Prostate gland (tissue), 2 donors: ENCODE data around the gene MTA1. TPM values are rescaled to one million over a fixed set of nuclear protein-coding genes. Genes with fewer than 3 reads are reported as not detected.

Experiments
- DNase-seq: peaks from one replicate; pipeline ENCODE4 v3.0.0-alpha.2; 2019; ENCODE audit warnings: low spot score
- H3K27ac ChIP-seq, 2 donors: fragments of 200-600 bp; sonication (generic); 2 replicates each; pipeline ENCODE4 v1.5.1; 2017 to 2019
- H3K27me3 ChIP-seq: fragments of 200-600 bp; sonication (generic); replicated peaks from 2 replicates; pipeline ENCODE4 v1.5.1; 2019; ENCODE audit not compliant: insufficient read depth
- H3K36me3 ChIP-seq, 2 donors: fragments of 200-600 bp; sonication (generic); 1 replicate in 1 of 2; 2 replicates in 1 of 2; pipeline versions ENCODE4 v1.5.1 to v1.8.1; 2017 to 2019
- H3K4me1 ChIP-seq: fragments of 200-600 bp; sonication (generic); replicated peaks from 2 replicates; pipeline ENCODE4 v1.5.1; 2019
- H3K4me3 ChIP-seq, 2 donors: fragments of 200-600 bp; sonication (generic); 2 replicates each; pipeline ENCODE4 v1.5.1; 2017 to 2019
- H3K9me3 ChIP-seq: fragments of 200-600 bp; sonication (generic); 2 replicates; pipeline ENCODE4 v1.5.1; 2017
- CTCF ChIP-seq, 4 experiments: fragments of 200-600 bp in 2 of 4; fragments of 450-650 bp in 2 of 4; sonication (generic) in 2 of 4; IDR thresholded peaks; 1 replicate in 3 of 4; 2 replicates in 1 of 4; pipeline ENCODE4 v1.5.1; 2016 to 2019; ENCODE audit warnings: antibody characterized with exemption in 4 of 4, mild to moderate bottlenecking in 2 of 4, moderate library complexity in 2 of 4
- POLR2A ChIP-seq: fragments of 450-650 bp; IDR thresholded peaks from one replicate; pipeline ENCODE4 v1.6.1; 2016; ENCODE audit warnings: antibody characterized with exemption, mild to moderate bottlenecking
- POLR2AphosphoS5 ChIP-seq: sonication (generic); formaldehyde crosslinking; IDR thresholded peaks from one replicate; pipeline ENCODE4 v1.6.1; 2017; ENCODE audit warnings: antibody characterized with exemption
- WGBS: methylation state at CpG from one replicate; pipeline ENCODE4 v1.1.5; 2018; 5-methylcytosine and 5-hydroxymethylcytosine counted together
- intact Hi-C: fragments of 100-400 bp; cut with DNase I; formaldehyde crosslinking; loops from one replicate; pipeline ENCODE4 v1.14.2; 2022
- total RNA-seq, 2 donors: library from RNA; depleted of rRNA; stranded (reverse); fragments of >200 nt; gene quantifications; one replicate each; pipeline ENCODE4 v1.1.0, GENCODE V29; 2016

MTA1 gene
- total RNA-seq, 2 donors from 2014 or later: 58.9 to 155 TPM

DNA sequence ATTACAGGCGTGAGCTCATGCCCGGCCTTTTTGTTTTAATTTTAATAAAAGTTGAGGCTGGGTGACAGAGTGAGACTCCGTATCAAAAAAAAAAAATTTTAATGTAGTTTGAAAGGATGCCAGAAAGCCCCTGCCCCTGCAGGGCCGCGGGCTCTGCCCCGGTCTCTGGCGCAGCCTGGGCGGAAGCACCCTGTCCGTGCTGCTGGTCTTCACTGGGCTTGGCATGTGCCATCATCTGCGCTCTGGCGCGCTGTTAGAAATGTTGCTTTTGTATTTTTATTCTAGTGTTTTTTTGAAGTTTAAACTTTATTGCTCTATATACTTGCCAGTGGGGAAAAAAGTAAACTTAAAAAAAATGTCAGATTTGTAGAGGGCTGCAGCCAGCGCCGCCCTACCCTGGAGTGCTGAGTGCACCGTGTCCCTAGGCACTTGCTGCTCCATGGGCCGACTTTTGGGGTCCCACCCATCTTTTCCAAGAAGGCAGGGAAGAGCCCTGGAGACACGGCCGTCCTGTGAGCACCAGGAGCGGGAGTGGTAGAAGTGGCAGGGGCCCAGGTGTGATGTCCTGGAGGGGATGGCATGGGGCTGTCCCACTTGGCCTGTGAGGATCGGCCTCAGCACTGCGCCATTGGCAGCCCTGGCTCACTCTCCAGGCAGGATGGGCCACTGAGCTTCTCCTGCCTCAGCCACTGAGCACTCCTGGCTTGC is 4.0 kb downstream of the MTA1 start:
- no peaks in the 10 kb centered on the region for H3K36me3 ChIP-seq
- no peak for DNase-seq
- H3K4me1 ChIP-seq: peaks cover 9% of the 10 kb centered on the region
- 69% methylated on average over 21 of the region's 21 CpGs for WGBS
- no peaks in the 10 kb centered on the region for H3K9me3 ChIP-seq
- H3K4me3 ChIP-seq: no peak overlapping the region
- TF ChIP-seq CTCF (IDR thresholded peaks at IDR 0.05) (no peak), POLR2AphosphoS5 (no peak), POLR2A (no peak)
- no peaks in the 10 kb centered on the region for H3K27me3 ChIP-seq
- H3K27ac ChIP-seq: no peak overlapping the region
- intact Hi-C loops: no loop called here

DNA sequence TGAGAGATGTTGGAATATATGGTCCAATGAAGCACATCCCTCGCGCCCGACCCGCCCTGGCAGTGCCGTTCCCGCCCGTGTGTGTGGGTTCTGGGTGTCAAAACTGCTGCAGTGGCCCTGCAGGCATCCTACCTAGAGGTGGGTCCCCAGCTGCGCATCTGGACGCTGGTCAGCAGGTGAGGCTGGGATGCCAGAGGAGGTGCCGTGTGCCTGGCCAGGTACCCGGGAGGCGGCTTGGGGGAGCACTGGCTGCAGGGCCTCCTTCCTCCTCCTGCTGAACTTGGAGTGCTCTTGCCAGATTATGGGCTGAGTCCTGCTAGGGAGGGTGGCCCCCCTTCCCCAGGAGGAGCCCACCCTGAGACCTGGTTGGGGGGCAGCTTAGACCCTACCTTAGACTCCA is 5.2 kb downstream of the MTA1 start:
- TF ChIP-seq POLR2AphosphoS5 (no peak), CTCF (IDR thresholded peaks at IDR 0.05) (no peak), POLR2A (no peak)
- Histone ChIP-seq H3K9me3 (no peaks in the 10 kb centered on the region), H3K36me3 (no peaks in the 10 kb centered on the region), H3K4me3 (no peak overlapping the region), H3K4me1 (peaks cover 9% of the 10 kb centered on the region), H3K27me3 (no peaks in the 10 kb centered on the region), H3K27ac (no peak overlapping the region)
- no peak for DNase-seq
- 94% methylated on average over 12 of the region's 12 CpGs for WGBS
- intact Hi-C loops: no loop called here

GRCh38 chr14:105425823-105426247 is 6.2 kb downstream of the MTA1 start:
- 94% methylated on average over 20 of the region's 23 CpGs for WGBS
- Histone ChIP-seq H3K27me3 (no peaks in the 10 kb centered on the region), H3K4me3 (no peak overlapping the region), H3K9me3 (no peaks in the 10 kb centered on the region), H3K36me3 (no peaks in the 10 kb centered on the region), H3K27ac (no peak overlapping the region), H3K4me1 (peaks cover 9% of the 10 kb centered on the region)
- intact Hi-C loops: no loop called here
- TF ChIP-seq POLR2AphosphoS5 (no peak), CTCF (IDR thresholded peaks at IDR 0.05) (no peak), POLR2A (no peak)
- DNase-seq: no peak

GRCh38 chr14:105426416-105427130 is 6.9 kb downstream of the MTA1 start:
- intact Hi-C loops: no loop called here
- WGBS: 97% methylated on average over 19 of the region's 21 CpGs

More at GRCh38 chr14:105426416-105427130, 6.9 kb downstream of the MTA1 start:
- Histone ChIP-seq H3K9me3 (no peaks in the 10 kb centered on the region), H3K27me3 (no peaks in the 10 kb centered on the region), H3K27ac (no peak overlapping the region), H3K4me3 (no peak overlapping the region), H3K36me3 (no peaks in the 10 kb centered on the region), H3K4me1 (peaks cover 2% of the 10 kb centered on the region)
- no peak for TF ChIP-seq CTCF (IDR thresholded peaks at IDR 0.05)
- no peak for TF ChIP-seq POLR2A
- no peak for TF ChIP-seq POLR2AphosphoS5
- no peak for DNase-seq
